Left hindlimb (tissue), 1 donor: ENCODE measurements around the gene PWP1.

Source experiments
- DNase-seq: peaks from one replicate; pipeline ENCODE4 v3.0.0-alpha.2; 2018

The PWP1 gene

GRCh38 chr12:107736914-107737313 is 51.3 kb downstream of the PWP1 start:
- DNase-seq = no peak

- no peak for DNase-seq
These were observed 62.9 kb downstream of the PWP1 start for GRCh38 chr12:107748472-107748871.

GRCh38 chr12:107749083-107749482 is 63.5 kb downstream of the PWP1 start:
- DNase-seq = no peak

GRCh38 chr12:107759410-107759809 is 73.8 kb downstream of the PWP1 start:
- DNase-seq = no peak

- DNase-seq = peak; percentile 41
These were observed 74.7 kb downstream of the PWP1 start for GRCh38 chr12:107760207-107760808.

DNA sequence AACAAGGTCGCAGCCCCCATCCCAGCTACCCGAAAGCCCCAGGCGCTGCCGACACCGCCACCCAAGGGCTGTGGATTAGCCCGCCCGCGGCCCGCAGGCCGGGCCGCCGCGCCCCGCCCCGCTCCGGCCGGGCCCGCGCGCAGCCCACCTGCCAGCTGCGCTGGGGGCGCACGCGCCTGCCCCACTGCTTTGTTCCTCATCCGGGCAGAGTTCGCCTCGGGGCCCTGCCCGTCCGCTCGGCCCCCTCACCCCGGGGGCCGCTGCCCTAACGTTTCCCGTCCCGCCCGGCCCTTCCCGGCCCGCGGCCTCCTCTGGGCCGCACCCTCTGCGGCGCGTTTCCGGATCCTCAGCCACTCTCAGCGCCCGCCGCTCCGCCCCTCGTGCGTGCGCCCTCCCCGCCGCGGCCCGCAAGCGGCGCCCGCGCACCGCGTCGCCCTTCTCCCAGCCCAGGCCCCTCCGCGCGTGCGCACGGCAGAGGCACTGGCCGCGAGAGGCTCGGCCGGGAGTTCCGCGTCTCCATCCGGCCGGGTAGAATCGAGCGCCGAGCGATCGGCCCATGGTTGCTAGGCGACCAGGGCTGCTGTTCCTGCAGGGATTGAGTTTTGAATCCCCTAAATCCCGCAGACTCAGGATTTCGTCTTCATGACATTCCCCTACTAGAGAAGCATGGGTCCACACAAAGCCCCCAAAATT is 75.4 kb downstream of the PWP1 start, which contains the start of gene PRDM4:
Gene PRDM4 (minus strand): TSS at position 329 of the 693 bp plus-strand sequence. CDS start 622 bp downstream, outside the sequence.
- peak; percentile 96 for DNase-seq

- no peak for DNase-seq
These were observed 75.9 kb downstream of the PWP1 start for GRCh38 chr12:107761502-107761904.
